IPS-18c (cell line): ENCODE data around the gene ZNF230.

ENCODE experiments used
- H3K4me3 ChIP-seq: 2 replicates; pipeline ENCODE4 v1.7.0; 2013; ENCODE audit warnings: low read depth, mild to moderate bottlenecking, low read length, moderate library complexity; ENCODE audit not compliant: insufficient read depth
- H3K9me3 ChIP-seq: one replicate; pipeline ENCODE4 v1.6.1; 2013; ENCODE audit warnings: mild to moderate bottlenecking, low read length, moderate library complexity; ENCODE audit not compliant: control insufficient read depth, insufficient read depth

The ZNF230 gene

DNA sequence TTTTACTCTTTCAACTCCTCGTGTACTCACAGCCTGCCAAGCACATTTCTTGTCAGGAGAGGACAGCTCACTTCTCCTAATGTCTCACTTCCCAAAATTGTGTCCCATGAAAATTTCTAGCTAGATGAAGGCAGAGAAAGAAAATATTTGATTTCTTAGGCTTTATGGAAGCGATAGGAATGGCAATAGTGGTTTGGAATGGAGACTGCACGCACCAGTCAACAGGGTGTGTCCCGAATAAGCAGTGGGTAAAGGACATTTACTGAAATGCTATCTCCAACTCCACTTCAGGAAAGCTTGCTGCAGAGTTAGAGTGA is 22.1 kb downstream of the ZNF230 start:
- Histone ChIP-seq H3K9me3 (no peaks in the 10 kb centered on the region), H3K4me3 (peak overlapping the region; percentile 97)

GRCh38 chr19:44025217-44025936 is 22.6 kb downstream of the ZNF230 start, which contains the start of gene ZNF222:
Gene ZNF222 (plus strand): TSS chr19:44025379. CDS start chr19:44025437, 58 bp downstream.
- no peaks in the 10 kb centered on the region for H3K9me3 ChIP-seq
- peak within 1 kb of the TSS; percentile 97 for H3K4me3 ChIP-seq

DNA sequence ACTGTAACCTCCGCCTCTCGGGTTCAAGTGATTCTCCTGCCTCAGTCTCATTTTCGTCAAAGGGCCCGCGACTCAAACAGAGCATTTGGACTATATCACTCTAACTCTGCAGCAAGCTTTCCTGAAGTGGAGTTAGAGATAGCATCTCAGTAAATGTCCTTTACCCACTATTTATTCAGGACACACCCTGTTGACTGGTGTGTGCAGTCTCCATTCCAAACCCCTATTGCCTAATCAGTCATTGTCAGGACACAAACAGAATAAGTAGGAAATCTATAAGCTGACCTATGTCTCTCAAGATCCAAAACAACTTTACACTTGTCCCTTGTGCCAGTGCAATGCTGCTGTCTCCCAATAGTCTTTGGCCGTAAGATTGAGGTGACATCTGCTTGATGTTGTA is 23.9 kb downstream of the ZNF230 start:
- no peak overlapping the region for H3K4me3 ChIP-seq
- H3K9me3 ChIP-seq: peaks cover 1% of the 10 kb centered on the region

- H3K4me3 ChIP-seq: no peak overlapping the region
These were observed 29.3 kb downstream of the ZNF230 start for GRCh38 chr19:44032001-44032610.

GRCh38 chr19:44042147-44042546 is 39.4 kb downstream of the ZNF230 start:
- H3K9me3 ChIP-seq: no peaks in the 10 kb centered on the region
- H3K4me3 ChIP-seq: no peak overlapping the region

More at GRCh38 chr19:44032001-44032610, 29.3 kb downstream of the ZNF230 start:
- peaks cover 11% of the 10 kb centered on the region for H3K9me3 ChIP-seq

DNA sequence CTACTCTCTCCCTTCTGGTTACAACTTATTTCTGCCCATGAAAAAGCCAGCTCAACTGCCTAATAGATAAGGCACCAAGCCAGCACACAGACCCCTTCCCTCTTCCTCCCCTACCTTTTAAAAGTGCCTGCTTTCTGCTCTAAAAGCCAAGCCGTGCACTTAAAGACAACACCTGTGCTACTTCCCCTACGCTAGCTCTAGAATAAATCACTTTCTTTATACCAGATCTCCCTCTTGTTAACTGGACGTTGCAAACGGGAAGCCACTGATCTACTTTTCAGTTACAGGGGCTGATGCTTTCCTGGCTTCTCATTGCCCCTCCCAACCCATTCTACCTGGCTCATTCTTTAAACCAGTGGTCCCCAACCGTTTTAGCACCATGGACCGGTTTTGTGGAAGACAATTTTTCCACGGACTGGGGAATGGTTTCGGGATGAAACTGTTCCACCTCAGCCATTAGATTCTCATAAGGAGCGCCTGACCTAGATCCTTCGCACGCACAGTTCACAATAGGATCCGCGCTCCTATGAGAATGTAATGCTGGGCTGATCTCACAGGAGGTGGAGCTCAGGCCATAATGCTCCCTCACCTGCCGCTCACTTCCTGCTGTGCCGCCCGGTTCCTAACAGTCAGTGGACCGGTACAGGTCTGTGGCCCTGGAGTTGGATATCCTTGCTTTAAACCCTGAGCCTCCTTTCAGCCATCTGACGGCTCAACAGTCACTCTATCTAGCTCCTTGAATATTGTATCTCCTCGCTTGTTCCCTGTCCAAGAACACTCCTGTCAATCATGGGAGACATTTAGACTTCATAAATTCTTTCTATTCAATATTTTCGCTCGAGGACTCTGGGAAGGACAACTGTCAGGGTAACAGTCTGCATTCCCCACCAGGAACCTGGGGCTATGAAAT is 48.2 kb downstream of the ZNF230 start:
- Histone ChIP-seq H3K4me3 (peak overlapping the region; percentile 70), H3K9me3 (peaks cover 4% of the 10 kb centered on the region)

GRCh38 chr19:44051650-44052402 is 49.1 kb downstream of the ZNF230 start, which contains the start of gene ZNF223:
Gene ZNF223 (plus strand): TSS chr19:44052036. CDS start chr19:44055177, 3,141 bp downstream.
- H3K4me3 ChIP-seq: peak within 1 kb of the TSS; percentile 96
- H3K9me3 ChIP-seq: peaks cover 4% of the 10 kb centered on the region

- H3K4me3 ChIP-seq: no peak overlapping the region
- H3K9me3 ChIP-seq: peaks cover 3% of the 10 kb centered on the region
These were observed 53.1 kb downstream of the ZNF230 start for GRCh38 chr19:44055870-44056269.

DNA sequence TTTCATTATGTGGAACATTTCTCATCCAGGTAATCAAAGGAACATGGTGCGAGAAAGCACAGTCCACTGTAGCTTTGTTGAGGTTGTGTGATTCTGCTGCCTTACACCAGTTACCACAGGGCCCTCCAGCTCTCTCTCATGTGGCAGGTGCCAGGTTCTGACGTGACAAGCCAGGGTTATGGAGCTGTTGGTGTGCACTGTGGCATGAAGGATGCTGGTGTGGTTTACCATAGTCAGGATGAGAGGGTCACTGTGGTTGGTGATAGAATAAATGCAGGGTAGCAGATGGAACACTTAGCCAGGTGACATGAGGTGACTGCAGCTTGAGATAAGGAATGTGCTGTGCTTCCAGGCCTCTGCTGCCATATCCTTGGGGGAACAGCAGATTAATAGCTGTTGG is 56.5 kb downstream of the ZNF230 start:
- H3K9me3 ChIP-seq: no peaks in the 10 kb centered on the region
- no peak overlapping the region for H3K4me3 ChIP-seq

- Histone ChIP-seq H3K4me3 (no peak overlapping the region), H3K9me3 (peaks cover 3% of the 10 kb centered on the region)
These were observed 58.3 kb downstream of the ZNF230 start for GRCh38 chr19:44061038-44061437.
